HG03196 (cell line): ENCODE measurements around the gene DOP1A.

ENCODE experiments used
- ATAC-seq: cut with Tn5 transposase; IDR thresholded peaks from one replicate; pipeline ENCODE4 v1.9.1; 2021; ENCODE audit not compliant: unreplicated experiment

The DOP1A gene

DNA sequence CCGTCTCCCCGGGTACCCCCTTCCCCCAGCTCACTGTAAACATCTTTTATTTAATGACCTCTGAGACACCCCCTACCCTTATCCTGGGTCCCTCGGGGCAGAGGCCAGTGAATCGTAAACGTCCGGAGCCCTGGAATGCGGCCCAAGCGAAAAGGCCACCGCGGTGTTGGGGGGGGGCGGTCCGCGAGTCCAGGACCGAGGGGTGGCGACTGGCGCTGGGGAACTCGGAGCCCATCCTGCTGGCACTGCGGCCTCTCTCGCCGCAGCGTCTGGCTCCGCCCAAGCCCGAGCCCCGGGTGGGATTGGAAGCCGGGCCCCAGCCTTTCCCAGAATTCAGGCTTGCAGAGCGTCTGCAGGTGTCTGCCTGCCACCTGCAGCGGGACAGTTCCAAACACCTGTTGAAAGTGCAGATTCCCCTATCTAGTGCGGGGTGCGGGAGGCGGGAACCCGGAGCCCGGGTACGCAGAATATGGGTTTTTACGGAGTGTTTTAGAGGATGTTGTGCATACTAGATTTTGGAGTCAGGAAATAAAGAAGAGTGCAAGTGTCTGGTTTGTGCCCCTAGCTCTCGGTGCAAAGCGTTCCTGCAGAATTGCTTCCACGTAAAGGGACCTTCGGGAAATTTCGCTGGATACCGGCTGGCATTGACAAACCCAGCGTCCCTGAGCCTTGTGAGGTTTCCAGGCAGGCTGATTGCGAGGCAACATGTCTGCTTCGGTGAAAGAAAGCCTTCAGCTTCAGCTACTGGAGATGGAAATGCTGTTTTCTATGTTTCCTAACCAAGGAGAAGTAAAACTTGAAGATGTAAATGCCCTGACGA lies 126.5 kb downstream of the DOP1A start:
- peak; percentile 22 for ATAC-seq

DNA sequence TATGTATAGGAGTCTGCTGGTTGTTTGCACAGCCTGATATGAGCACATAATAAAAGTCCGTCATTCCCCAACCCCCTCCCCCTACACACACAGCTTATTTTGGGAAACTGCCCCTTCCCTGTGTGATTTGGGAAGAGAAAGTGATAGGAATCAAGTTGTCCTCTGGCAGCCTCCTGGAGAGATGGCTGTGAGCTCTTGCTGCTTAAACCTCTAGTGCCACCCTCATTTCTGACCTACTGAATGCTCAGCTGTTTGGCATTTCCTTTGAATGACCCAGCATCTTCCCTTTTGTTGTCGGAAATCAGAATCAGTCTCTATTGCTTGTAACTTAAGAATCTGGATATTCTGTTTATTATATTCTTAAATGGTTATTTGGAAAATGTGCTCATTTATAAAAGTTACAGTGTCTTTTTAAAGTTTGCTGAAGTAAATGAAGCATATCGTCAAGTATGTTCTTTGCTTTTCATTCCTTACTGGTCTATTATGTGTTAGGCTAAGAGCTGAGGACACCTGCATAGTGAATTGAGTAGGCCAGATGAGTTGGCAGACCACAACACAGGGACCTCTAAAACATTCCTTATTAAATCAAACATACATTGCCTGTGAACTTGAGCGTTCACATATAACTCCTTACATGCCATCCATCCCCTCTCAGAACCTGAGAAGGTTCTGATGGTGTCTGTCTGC lies 131.2 kb downstream of the DOP1A start:
- no peak for ATAC-seq

DNA sequence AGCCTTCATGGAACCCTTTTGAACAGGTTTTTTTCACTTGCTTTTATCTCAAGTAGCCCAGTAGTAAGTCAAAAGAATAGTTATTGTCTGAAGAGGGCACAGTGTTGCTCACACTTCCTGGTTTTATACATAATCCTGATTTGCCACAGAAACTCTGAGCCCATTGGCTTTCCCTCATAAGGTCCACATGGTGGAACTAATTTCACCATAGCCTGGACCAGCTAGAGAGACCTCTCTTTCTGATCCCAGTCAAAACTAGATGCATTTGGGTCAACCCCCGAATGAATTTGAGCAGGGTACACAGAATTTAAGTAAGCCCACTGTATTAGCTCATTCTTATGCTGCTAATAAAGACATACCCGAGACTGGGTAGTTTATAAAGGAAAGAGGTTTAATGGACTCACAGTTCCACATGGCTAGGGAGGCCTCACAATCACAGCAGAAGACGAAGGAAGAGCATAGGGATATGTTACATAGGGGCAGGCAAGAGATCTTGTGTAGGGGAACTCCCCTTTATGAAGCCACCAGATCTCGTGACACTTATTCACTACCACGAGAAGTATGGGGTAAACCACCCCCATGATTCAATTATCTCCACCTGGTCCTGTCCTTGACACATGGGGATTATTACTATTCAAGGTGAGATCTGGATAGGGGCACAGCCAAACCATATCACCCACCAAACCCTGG lies 131.8 kb downstream of the DOP1A start:
- no peak for ATAC-seq

DNA sequence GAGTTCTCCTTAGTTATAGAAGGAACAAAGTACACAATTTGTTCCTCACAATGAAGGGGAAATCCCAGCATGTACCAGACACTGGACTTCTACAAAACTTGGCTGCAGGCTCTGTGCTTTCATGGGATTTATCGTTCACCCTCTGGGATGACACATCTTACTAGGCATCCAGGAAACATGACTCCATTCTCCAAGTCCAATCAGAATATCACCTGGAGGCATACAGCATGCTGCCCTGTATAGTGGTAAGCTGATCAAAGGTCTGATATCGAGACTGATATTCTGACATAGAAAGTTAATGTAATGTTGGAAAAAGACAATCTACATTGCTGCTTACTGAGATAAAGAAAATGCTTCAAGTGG lies 132.4 kb downstream of the DOP1A start:
- ATAC-seq, result no peak

DNA sequence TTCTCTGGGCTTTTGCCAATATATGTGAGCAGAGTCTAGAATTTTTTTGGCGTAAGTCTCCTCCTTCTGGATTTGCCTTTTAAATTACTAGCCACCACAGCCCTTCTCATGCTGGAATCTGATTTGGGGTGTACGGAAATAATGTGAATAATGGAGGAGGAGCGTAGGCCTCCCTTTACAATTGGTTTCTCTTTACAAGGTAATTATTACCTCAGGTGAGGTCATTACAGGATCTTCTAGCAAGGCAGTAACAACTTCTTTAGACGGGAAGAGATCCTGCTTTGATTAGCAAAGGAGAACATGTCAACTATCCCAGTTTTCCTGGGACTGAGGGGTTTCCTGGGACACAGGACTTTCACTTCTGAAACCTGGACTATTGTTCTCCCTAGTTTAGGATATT lies 134.6 kb downstream of the DOP1A start:
- no peak for ATAC-seq

DNA sequence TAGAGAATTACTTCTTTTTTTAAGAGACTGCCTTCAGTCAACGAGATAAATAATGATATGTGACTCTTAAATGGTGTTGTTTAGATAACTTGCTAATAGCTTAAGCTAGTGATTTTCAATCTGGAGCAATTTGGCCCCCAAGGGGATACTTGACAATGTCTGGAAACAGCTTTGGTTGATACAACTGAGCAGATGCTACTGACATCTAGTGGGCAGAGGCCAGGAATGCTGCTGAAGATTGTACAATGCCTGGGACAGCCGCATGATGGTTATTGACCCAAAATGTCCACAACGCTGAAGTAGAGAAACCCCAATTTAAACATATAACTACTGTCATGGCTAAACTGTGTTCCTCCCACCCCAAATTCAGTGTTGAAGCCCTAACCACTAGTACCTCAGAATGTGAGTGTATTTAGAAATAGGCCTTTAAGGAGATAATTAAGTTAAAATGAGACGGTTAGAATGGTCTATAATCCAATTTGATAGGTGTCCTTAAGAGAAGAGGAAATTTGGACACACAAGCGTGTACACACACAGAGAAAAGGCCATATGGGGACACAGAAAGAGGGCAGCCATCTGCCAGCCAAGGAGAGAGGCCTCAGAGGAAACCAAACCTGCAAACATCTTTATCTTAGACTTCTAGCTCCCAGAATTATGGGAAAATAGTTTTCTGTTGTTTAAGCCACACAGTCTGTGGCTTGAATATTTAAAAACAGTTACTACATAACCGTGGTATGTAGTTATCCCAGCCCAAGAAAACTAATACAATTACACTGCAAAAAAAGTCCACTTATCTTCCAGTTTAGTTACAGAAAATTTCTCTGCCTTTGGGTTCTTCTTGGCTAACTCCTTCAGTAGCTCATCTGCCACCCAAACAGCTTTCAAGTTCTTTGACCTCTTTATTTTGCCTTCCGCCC lies 147.9 kb downstream of the DOP1A start:
- ATAC-seq, result peak; percentile 99

DNA sequence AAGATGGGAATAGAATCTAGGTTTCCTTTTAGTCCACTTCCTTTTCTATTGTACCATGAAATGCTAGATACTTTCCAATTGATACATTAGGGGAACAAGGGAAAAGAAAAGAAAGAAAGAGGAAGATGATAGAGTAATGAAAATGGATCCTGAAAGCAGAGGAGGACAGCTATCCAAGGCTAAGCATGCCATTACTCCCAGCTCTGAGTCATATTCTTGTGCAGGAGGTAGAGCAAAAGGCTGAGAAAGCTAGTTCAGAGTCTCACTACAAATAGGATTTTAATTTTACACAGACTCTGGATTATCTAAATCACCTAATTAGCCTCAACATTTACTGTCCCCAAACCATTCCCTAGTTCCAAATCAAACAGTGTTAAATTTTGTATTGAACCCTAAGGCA lies 149.3 kb downstream of the DOP1A start:
- ATAC-seq, result no peak
